HEK293T (cell line): ENCODE measurements around the gene GCNT2.

Experiments
- SUZ12 ChIP-seq: fragments of 450-650 bp; IDR thresholded peaks from 2 replicates; pipeline ENCODE4 v1.6.1; 2016; ENCODE audit warnings: mild to moderate bottlenecking
- TARDBP ChIP-seq: fragments of 450-650 bp; IDR thresholded peaks from 2 replicates; pipeline ENCODE4 v1.6.1; 2016

GRCh38 chr6:10603219-10603618 is 82.1 kb downstream of the GCNT2 start:
- TF ChIP-seq SUZ12 (no peak), TARDBP (no peak)
